ENCODE data around the gene KTN1.

DNA sequence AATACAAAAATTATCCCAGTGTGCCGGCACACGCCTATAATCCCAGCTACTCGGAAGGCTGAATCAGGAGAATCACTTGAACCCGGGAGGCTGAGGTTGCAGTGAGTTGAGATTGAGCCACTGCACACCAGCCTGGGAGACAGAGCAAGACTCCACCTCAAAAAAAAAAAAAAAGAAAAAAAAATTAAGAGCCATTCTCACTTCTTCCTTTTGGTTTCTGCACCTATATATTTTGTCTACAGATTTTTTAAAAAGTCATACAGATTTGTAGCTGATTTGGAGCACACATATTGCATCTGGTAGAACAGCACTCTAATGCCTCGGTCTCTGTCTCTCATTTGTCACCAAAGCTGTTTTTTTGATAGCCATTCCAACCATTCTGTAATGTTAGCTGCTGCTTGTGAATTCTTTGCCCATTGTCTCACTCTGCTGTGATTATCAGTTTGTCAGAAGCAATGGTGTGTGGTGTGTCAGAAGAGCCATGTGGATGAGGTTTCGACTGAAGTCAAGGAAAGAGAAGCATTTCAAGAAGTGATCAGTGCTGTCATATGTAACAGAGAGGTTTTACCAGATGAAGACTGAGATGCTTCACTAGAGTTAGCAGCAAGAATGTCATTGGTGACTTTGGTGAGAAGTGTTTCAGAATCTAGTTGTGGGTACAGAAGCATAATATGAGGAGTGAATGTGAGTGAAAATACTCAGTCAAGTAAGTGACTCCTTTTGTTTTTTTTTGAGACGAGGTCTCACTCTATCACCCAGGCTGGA lies 8.7 kb upstream of the KTN1 start:
- TF ChIP-seq POLR2A (IDR thresholded peaks at IDR 0.05) (no peak), EP300 (IDR thresholded peaks at IDR 0.05) (no peak), POLR2AphosphoS5 (IDR thresholded peaks at IDR 0.05) (no peak)
- TF ChIP-seq, protein P1, sequence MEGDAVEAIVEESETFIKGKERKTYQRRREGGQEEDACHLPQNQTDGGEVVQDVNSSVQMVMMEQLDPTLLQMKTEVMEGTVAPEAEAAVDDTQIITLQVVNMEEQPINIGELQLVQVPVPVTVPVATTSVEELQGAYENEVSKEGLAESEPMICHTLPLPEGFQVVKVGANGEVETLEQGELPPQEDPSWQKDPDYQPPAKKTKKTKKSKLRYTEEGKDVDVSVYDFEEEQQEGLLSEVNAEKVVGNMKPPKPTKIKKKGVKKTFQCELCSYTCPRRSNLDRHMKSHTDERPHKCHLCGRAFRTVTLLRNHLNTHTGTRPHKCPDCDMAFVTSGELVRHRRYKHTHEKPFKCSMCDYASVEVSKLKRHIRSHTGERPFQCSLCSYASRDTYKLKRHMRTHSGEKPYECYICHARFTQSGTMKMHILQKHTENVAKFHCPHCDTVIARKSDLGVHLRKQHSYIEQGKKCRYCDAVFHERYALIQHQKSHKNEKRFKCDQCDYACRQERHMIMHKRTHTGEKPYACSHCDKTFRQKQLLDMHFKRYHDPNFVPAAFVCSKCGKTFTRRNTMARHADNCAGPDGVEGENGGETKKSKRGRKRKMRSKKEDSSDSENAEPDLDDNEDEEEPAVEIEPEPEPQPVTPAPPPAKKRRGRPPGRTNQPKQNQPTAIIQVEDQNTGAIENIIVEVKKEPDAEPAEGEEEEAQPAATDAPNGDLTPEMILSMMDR (IDR thresholded peaks at IDR 0.05) = no peak
